ENCODE data around the gene TBCC.
A peak's percentile ranks its signal among the peaks of the same experiment; 100 is the strongest.

TBCC gene

DNA sequence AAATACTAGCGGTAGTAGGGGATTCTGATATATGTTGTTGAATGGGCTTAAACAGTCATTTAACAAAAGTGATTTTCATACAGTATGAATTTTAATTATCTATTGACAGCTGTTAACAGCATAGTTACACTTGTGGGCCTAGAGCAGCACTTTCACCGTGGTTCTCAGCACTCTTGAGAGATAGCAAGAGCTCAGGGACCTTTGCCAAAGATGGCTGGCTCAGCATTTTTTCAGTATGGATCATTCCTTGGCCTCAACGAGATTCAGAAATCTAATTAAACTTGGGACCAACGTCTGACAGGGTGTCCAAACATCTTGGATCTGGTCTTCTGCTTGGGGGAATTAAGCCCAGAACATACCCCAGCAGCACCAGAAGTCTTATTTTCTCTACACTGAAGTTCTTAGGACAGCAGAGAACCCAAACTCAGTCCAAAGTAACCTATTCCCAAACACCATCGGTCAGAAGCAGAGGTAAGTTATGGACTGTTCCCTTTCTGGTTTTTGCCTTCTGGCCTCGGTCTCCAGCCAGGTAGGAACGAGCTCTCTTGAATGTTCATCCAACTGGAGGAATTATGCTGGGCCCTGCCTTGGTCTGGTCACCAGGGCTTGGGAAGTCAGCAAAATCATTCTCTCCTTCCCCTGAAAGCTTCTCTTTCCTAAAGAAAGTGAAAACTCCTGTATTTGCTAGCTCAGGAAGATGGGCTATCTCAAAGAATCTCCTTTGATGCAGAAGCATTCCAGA is 49.2 kb downstream of the TBCC start:
- DNase-seq (ENCODE audit: low read depth): peak; percentile 33

GRCh38 chr6:42694586-42694985 is 51.3 kb downstream of the TBCC start:
- DNase-seq (ENCODE audit: low read depth): peak; percentile 63
